BE2C (cell line): ENCODE data around the gene DDX18.
A peak's percentile ranks its signal among the peaks of the same experiment; 100 is the strongest.

Experiments used
- DNase-seq: peaks from one replicate; pipeline ENCODE4 v3.0.0-alpha.2; 2020
- H3K27me3 ChIP-seq: fragments of 250-450 bp; sonication (Bioruptor Pico); 2 replicates; pipeline ENCODE4 v1.5.1; 2020; ENCODE audit warnings: mild to moderate bottlenecking
- H3K36me3 ChIP-seq: fragments of 250-450 bp; sonication (Bioruptor Pico); 2 replicates; pipeline ENCODE4 v1.5.1; 2020; ENCODE audit warnings: mild to moderate bottlenecking
- H3K4me1 ChIP-seq: fragments of 250-450 bp; sonication (Bioruptor Pico); 2 replicates; pipeline ENCODE4 v1.5.1; 2020
- H3K4me3 ChIP-seq: 2 replicates; pipeline ENCODE4 v1.5.1; 2011; ENCODE audit warnings: low read depth, low read length
- H3K9me3 ChIP-seq: fragments of 250-450 bp; sonication (Bioruptor Pico); 2 replicates; pipeline ENCODE4 v1.5.1; 2020
- CTCF ChIP-seq: IDR thresholded peaks from 2 replicates; pipeline ENCODE4 v1.5.1; 2012; ENCODE audit warnings: mild to moderate bottlenecking, low read depth, low read length

The DDX18 gene

GRCh38 chr2:117855886-117856285 is 41.4 kb downstream of the DDX18 start:
- Histone ChIP-seq H3K27me3 (peaks cover 15% of the 10 kb centered on the region), H3K9me3 (no peaks in the 10 kb centered on the region), H3K4me1 (no peaks in the 10 kb centered on the region), H3K36me3 (no peaks in the 10 kb centered on the region), H3K4me3 (no peak overlapping the region)
- no peak for DNase-seq
- TF ChIP-seq CTCF: no peak

- H3K4me1 ChIP-seq: no peaks in the 10 kb centered on the region
- TF ChIP-seq CTCF: no peak
- DNase-seq: no peak
- no peaks in the 10 kb centered on the region for H3K9me3 ChIP-seq
- H3K27me3 ChIP-seq: peaks cover 16% of the 10 kb centered on the region
- H3K36me3 ChIP-seq: no peaks in the 10 kb centered on the region
- H3K4me3 ChIP-seq: no peak overlapping the region
These were observed 42.1 kb downstream of the DDX18 start for GRCh38 chr2:117856415-117857210.

DNA sequence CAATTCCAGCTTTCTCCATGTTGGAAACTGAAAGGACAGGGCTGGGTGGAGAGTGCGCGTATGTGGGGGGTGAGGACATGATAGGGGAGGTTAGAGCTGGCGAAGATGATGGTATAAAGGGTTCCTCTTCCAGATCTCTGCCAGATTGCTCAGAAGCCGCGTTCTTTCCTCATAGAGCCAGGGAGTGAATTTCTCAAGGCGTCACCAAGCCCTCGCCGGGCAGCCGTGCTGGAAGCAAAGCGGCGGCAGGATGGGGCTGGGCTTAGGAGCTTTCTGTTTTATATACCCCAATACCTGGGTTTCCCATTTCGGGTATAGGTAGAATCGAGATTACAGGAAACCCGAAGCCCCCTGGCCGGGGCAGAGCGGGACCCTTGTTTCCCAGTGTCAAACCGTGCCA is 43.8 kb downstream of the DDX18 start:
- no peak for DNase-seq
- peaks cover 16% of the 10 kb centered on the region for H3K27me3 ChIP-seq
- TF ChIP-seq CTCF: no peak
- no peak overlapping the region for H3K4me3 ChIP-seq
- no peaks in the 10 kb centered on the region for H3K36me3 ChIP-seq
- no peaks in the 10 kb centered on the region for H3K4me1 ChIP-seq
- H3K9me3 ChIP-seq: no peaks in the 10 kb centered on the region

GRCh38 chr2:117858892-117859531 is 44.5 kb downstream of the DDX18 start:
- no peaks in the 10 kb centered on the region for H3K9me3 ChIP-seq
- TF ChIP-seq CTCF: no peak
- H3K27me3 ChIP-seq: peaks cover 16% of the 10 kb centered on the region
- H3K4me3 ChIP-seq: no peak overlapping the region
- H3K36me3 ChIP-seq: no peaks in the 10 kb centered on the region
- DNase-seq: peak; percentile 13
- no peaks in the 10 kb centered on the region for H3K4me1 ChIP-seq

- no peak for TF ChIP-seq CTCF
- Histone ChIP-seq H3K36me3 (no peaks in the 10 kb centered on the region), H3K4me1 (no peaks in the 10 kb centered on the region), H3K9me3 (no peaks in the 10 kb centered on the region), H3K27me3 (peaks cover 16% of the 10 kb centered on the region), H3K4me3 (no peak overlapping the region)
- no peak for DNase-seq
These were observed 45.0 kb downstream of the DDX18 start for GRCh38 chr2:117859532-117859911.

GRCh38 chr2:117859924-117860647 is 45.6 kb downstream of the DDX18 start:
- Histone ChIP-seq H3K36me3 (no peaks in the 10 kb centered on the region), H3K27me3 (peaks cover 16% of the 10 kb centered on the region), H3K4me1 (no peaks in the 10 kb centered on the region), H3K4me3 (no peak overlapping the region), H3K9me3 (no peaks in the 10 kb centered on the region)
- TF ChIP-seq CTCF: no peak
- DNase-seq: no peak
